ENCODE results near the gene DPEP3. TPM values are rescaled to one million over a fixed set of nuclear protein-coding genes. Genes with fewer than 3 reads are reported as not detected.
"Not testable (repeated sequence)": the region's sequence is repeated elsewhere in the genome, so short reads cannot be mapped to it uniquely, and the experiment has no call there.

Gene DPEP3
- total and polyA plus RNA-seq, 3 donors from 2014 or later: 61.0 to 138 (median 127) TPM

DNA sequence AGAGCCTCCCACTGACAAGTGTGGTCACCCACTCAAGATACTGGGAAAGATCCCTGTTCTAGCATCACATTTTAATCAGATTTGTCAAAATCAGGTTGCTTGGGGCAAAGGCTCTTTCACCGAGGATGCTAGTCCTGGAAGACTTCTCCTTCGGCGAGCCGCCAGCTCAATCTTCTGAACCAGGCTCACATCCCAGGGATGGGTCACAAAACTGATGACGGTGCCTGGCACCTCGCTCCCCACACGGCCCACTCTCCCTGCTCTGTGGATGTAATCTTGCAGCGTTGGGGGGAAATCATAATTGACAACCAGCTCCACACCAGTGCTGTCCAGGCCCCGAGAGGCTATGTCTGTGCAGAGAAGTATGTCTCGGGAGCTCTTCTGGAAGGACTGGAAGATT is 41.2 kb upstream of the DPEP3 start:
- Histone ChIP-seq H3K36me3 (ENCODE audit: low read depth, missing control alignments) (no peaks in the 10 kb centered on the region), H3K27ac (no peak overlapping the region), H3K9me3 (no peaks in the 10 kb centered on the region), H3K4me1 (peaks cover 16% of the 10 kb centered on the region), H3K4me3 (peak overlapping the region in 1 of 2 donors; percentile 92), H3K27me3 (no peaks in the 10 kb centered on the region)
- DNase-seq: no peak
- TF ChIP-seq POLR2A (IDR thresholded peaks at IDR 0.05): no peak
- TF ChIP-seq, protein P1, sequence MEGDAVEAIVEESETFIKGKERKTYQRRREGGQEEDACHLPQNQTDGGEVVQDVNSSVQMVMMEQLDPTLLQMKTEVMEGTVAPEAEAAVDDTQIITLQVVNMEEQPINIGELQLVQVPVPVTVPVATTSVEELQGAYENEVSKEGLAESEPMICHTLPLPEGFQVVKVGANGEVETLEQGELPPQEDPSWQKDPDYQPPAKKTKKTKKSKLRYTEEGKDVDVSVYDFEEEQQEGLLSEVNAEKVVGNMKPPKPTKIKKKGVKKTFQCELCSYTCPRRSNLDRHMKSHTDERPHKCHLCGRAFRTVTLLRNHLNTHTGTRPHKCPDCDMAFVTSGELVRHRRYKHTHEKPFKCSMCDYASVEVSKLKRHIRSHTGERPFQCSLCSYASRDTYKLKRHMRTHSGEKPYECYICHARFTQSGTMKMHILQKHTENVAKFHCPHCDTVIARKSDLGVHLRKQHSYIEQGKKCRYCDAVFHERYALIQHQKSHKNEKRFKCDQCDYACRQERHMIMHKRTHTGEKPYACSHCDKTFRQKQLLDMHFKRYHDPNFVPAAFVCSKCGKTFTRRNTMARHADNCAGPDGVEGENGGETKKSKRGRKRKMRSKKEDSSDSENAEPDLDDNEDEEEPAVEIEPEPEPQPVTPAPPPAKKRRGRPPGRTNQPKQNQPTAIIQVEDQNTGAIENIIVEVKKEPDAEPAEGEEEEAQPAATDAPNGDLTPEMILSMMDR (IDR thresholded peaks at IDR 0.05): no peak
- intact Hi-C loops (cut with DNase I; ENCODE audit: low total_unique reads): no loop called here
- 74 to 90% methylated on average over 2 to 10 of the region's 10 CpGs for WGBS, 2 donors

DNA sequence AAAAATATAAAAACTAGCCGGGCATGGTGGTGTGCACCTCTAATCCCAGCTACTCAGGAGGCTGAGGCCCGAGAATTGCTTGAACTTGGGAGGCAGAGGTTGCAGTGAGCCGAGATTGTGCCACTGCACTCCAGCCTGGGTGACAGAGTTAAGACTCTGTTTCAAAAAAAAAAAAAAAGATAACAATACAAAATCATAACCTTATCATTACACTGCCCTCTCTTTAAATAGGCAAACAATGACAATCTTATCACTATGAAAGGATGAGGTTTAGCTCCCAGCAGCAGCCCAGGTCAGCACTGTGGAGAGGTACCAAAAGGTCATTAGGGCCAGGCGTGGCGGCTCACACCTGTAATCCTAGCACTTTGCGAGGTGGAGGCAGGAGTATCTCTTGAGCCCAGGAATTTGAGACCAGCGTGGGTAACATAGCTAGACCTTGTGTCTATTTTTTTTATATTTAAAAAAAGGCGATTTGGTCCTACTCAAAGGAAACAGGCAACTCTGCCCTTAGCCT is 38.9 kb upstream of the DPEP3 start:
- Histone ChIP-seq H3K36me3 (ENCODE audit: low read depth, missing control alignments) (no peaks in the 10 kb centered on the region), H3K9me3 (no peaks in the 10 kb centered on the region), H3K4me1 (peaks cover 16% of the 10 kb centered on the region), H3K27ac (no peak overlapping the region), H3K4me3 (no peak overlapping the region), H3K27me3 (no peaks in the 10 kb centered on the region)
- no peak for DNase-seq
- WGBS, 2 donors: 76 to 86% methylated on average over 8 of the region's 8 CpGs
- TF ChIP-seq, protein P1 (IDR thresholded peaks at IDR 0.05): no peak
- TF ChIP-seq POLR2A (IDR thresholded peaks at IDR 0.05): no peak
- intact Hi-C loops (cut with DNase I; ENCODE audit: low total_unique reads): no loop called here

DNA sequence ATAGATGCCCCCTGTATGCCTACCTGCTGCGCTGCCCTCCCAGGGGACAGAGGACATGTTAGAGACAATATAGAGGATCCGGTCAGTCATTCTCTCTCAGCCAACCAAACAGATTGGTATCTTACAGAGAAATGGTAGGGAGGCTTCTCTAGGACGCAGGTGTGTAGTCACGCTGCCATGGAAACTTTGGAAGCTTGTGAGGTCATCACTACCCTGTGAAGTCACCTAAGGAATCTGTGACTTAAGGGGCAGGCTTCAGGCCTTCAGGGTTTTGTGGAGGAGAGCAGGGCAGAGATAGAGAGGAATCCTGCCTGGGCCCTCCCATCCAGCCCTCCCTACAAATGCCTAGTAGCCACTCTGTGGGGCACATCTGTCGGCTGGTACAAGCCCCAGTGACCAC is 35.4 kb upstream of the DPEP3 start, which contains the start of gene DPEP2NB:
TSS of gene DPEP2NB (minus strand) at position 231 of the 400 bp plus-strand sequence. CDS start at position 90, 141 bp downstream.
- H3K9me3 ChIP-seq: no peaks in the 10 kb centered on the region
- H3K4me3 ChIP-seq: no peak within 1 kb of the TSS
- H3K36me3 ChIP-seq (ENCODE audit: low read depth, missing control alignments): no peaks in the 10 kb centered on the region
- no peak for DNase-seq
- H3K27me3 ChIP-seq: no peaks in the 10 kb centered on the region
- TF ChIP-seq POLR2A (IDR thresholded peaks at IDR 0.05): no peak
- TF ChIP-seq, protein P1 (IDR thresholded peaks at IDR 0.05): no peak
- no peak within 1 kb of the TSS for H3K27ac ChIP-seq
- intact Hi-C loops (cut with DNase I; ENCODE audit: low total_unique reads): no loop called here
- H3K4me1 ChIP-seq: no peaks in the 10 kb centered on the region
- WGBS, 2 donors: 80 to 85% methylated on average over 5 of the region's 5 CpGs

DNA sequence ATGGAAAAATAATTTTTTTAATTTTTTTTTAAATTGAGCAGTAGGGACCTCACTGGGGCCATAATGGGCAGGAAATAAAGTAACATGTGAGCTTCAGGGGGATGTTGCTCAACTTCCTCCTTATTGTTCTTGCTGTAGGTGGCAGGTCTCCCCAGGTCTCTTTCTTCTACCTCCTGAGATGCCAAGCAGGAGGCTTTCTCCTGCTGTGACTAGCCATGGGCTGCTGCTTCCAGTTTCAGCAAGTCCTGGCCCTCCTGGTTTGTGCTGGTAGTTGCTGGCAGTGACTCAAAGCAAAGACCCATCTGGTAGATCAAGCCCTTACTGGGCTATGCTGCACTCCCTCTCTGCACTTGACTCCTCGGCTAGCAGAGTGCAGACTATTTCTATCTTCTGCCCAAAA is 33.1 kb upstream of the DPEP3 start:
- intact Hi-C loops (cut with DNase I; ENCODE audit: low total_unique reads): no loop called here
- TF ChIP-seq, protein P1 (IDR thresholded peaks at IDR 0.05): no peak
- TF ChIP-seq POLR2A (IDR thresholded peaks at IDR 0.05): no peak
- DNase-seq: no peak
- no peaks in the 10 kb centered on the region for H3K4me1 ChIP-seq
- no peak overlapping the region for H3K4me3 ChIP-seq
- 71 to 100% methylated on average over 1 of the region's 1 CpG for WGBS, 2 donors
- no peaks in the 10 kb centered on the region for H3K9me3 ChIP-seq
- no peaks in the 10 kb centered on the region for H3K36me3 ChIP-seq (ENCODE audit: low read depth, missing control alignments)
- no peaks in the 10 kb centered on the region for H3K27me3 ChIP-seq
- H3K27ac ChIP-seq: no peak overlapping the region

DNA sequence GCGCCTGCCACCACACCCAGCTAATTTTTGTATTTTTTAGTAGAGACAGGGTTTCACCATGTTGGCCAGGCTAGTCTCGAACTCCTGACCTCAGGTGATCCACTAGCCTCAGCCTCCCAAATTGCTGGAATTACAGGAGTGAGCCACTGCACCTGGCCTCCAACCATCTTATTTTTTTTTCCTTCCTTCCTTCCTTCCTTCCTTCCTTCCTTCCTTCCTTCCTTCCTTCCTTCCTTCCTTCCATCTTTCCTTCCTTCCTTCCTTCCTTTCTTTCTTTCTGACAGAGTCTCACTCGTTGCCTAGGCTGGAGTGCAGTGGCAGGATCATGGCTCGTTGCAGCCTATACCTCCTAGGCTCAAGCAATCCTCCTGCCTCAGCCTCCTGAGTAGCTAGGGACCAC is 29.6 kb upstream of the DPEP3 start:
- intact Hi-C loops (cut with DNase I; ENCODE audit: low total_unique reads); H3K4me3 ChIP-seq; H3K36me3 ChIP-seq (ENCODE audit: low read depth, missing control alignments); DNase-seq; H3K4me1 ChIP-seq; H3K9me3 ChIP-seq; H3K27ac ChIP-seq; H3K27me3 ChIP-seq: not testable (repeated sequence)
- 87 to 92% methylated on average over 4 of the region's 4 CpGs for WGBS, 2 donors
